HCT116 (cell line): ENCODE results near the gene SPATS2L. TPM values are rescaled to one million over a fixed set of nuclear protein-coding genes. Genes with fewer than 3 reads are reported as not detected.
A peak's percentile ranks its signal among the peaks of the same experiment; 100 is the strongest.

Experiments used
- ATAC-seq: fragments of 200-7000 bp; cut with Tn5 transposase; 2 replicates; pipeline ENCODE4 v1.9.1; 2020; ENCODE audit warnings: mild to moderate bottlenecking, moderate library complexity
- BruUV-seq: library from RNA; stranded (reverse); fragments of 400-500 nt; replicated peaks from 2 replicates; lab custom pipeline; 2021; lab: Mats Ljungman, UMichigan
- CTCF ChIA-PET: fragments of 300-600 bp; sonication (Branson Sonifier 250); formaldehyde crosslinking; loops from one replicate; lab custom pipeline; 2021; ENCODE audit warnings: antibody characterized with exemption; lab: Charles Lee
- POLR2A ChIA-PET: fragments of 300-600, 350-600 bp; sonication (Branson Sonifier 250); formaldehyde crosslinking; loops from one replicate; lab custom pipeline; 2021; ENCODE audit warnings: antibody characterized with exemption; lab: Charles Lee
- RAD21 ChIA-PET, 2 experiments: fragments of 300-600 bp; sonication (Branson Sonifier 250); formaldehyde crosslinking; loops; one replicate each; lab custom pipeline; 2023; ENCODE audit warnings: low total read pairs in 2 of 2; ENCODE audit not compliant: uncharacterized antibody in 2 of 2, unreplicated experiment in 2 of 2, low non-redundant PET in 1 of 2; lab: Charles Lee
- DNase-seq: peaks from one replicate; pipeline ENCODE4 v3.0.0-alpha.2; 2010; ENCODE audit warnings: low read depth, low spot score
- H2AFZ ChIP-seq: fragments of 200-600 bp; shearing (Covaris generic), sonication (generic); 2 replicates; pipeline ENCODE4 v1.6.1; 2017; ENCODE audit warnings: low read depth, mixed run types, mixed read lengths, antibody characterized with exemption, low read length; ENCODE audit not compliant: poor library complexity, severe bottlenecking
- H3K27ac ChIP-seq: 2 replicates; pipeline ENCODE4 v1.5.1; 2012; ENCODE audit warnings: low read depth, low read length
- H3K27me3 ChIP-seq: fragments of 200-600 bp; sonication (generic); 2 replicates; pipeline ENCODE4 v1.6.1; 2016; ENCODE audit warnings: mixed run types, low read length, mixed read lengths; ENCODE audit not compliant: insufficient read depth
- H3K36me3 ChIP-seq, 2 experiments: fragments of 200-500 bp in 1 of 2; fragments of 200-600 bp in 1 of 2; sonication (Bioruptor generic) in 1 of 2; sonication (generic) in 1 of 2; 2 replicates each; pipeline versions ENCODE4 v1.5.1 to v1.6.1; 2014 to 2016; ENCODE audit warnings: low read length in 2 of 2, inconsistent platforms in 1 of 2, mixed read lengths in 1 of 2, mixed run types in 1 of 2; ENCODE audit not compliant: insufficient read depth in 2 of 2, control insufficient read depth in 1 of 2
- H3K4me1 ChIP-seq, 2 experiments: fragments of 200-600 bp in 1 of 2; sonication (generic) in 1 of 2; 2 replicates each; pipeline versions ENCODE4 v1.5.1 to v1.6.1; 2012 to 2017; ENCODE audit warnings: low read length in 2 of 2, inconsistent platforms in 1 of 2, mild to moderate bottlenecking in 1 of 2, mixed read lengths in 1 of 2, mixed run types in 1 of 2, moderate library complexity in 1 of 2; ENCODE audit not compliant: insufficient read depth in 2 of 2, control insufficient read depth in 1 of 2
- H3K4me2 ChIP-seq: fragments of 200-600 bp; sonication (generic); 2 replicates; pipeline ENCODE4 v1.6.1; 2017; ENCODE audit warnings: mixed run types, low read length, mixed read lengths
- H3K4me3 ChIP-seq, 2 experiments: fragments of 200-600 bp in 1 of 2; sonication (generic) in 1 of 2; replicated peaks in 1 of 2; 2 replicates each; pipeline ENCODE4 v1.5.1; 2011 to 2016; ENCODE audit warnings: low read length in 2 of 2, control low read depth in 1 of 2, low read depth in 1 of 2, mild to moderate bottlenecking in 1 of 2, mixed read lengths in 1 of 2, mixed run types in 1 of 2
- H3K79me2 ChIP-seq: fragments of 200-600 bp; sonication (generic); 2 replicates; pipeline ENCODE4 v1.6.1; 2017; ENCODE audit warnings: mild to moderate bottlenecking, mixed run types, low read length, moderate library complexity, mixed read lengths; ENCODE audit not compliant: insufficient read depth
- H3K9ac ChIP-seq: fragments of 200-600 bp; sonication (generic); 2 replicates; pipeline ENCODE4 v1.6.1; 2016; ENCODE audit warnings: low read length, mixed read lengths
- H3K9me2 ChIP-seq: fragments of 200-600 bp; sonication (generic), shearing (Covaris generic); 2 replicates; pipeline ENCODE4 v1.6.1; 2017; ENCODE audit warnings: mixed run types, mild to moderate bottlenecking, moderate library complexity; ENCODE audit not compliant: insufficient read depth
- H3K9me3 ChIP-seq, 2 experiments: fragments of 200-500 bp in 1 of 2; fragments of 200-600 bp in 1 of 2; sonication (Bioruptor generic) in 1 of 2; sonication (generic) in 1 of 2; 2 replicates each; pipeline ENCODE4 v1.6.1; 2014 to 2017; ENCODE audit warnings: low read length in 2 of 2, mixed read lengths in 2 of 2, inconsistent platforms in 1 of 2, low read depth in 1 of 2, mild to moderate bottlenecking in 1 of 2, mixed run types in 1 of 2, moderate library complexity in 1 of 2; ENCODE audit not compliant: control insufficient read depth in 1 of 2, insufficient read depth in 1 of 2
- H4K20me1 ChIP-seq: fragments of 200-600 bp; sonication (generic), shearing (Covaris generic); 2 replicates; pipeline ENCODE4 v1.6.1; 2017; ENCODE audit warnings: mixed run types, mild to moderate bottlenecking, moderate library complexity; ENCODE audit not compliant: insufficient read depth
- EGR1 ChIP-seq: IDR thresholded peaks from 2 replicates; pipeline ENCODE4 v1.6.1; 2012; ENCODE audit warnings: low read depth
- ELF1 ChIP-seq: IDR thresholded peaks from 2 replicates; pipeline ENCODE4 v1.6.1; 2012; ENCODE audit warnings: low read depth, borderline replicate concordance
- EZH2 ChIP-seq: fragments of 200-600 bp; sonication (generic); IDR thresholded peaks from 2 replicates; pipeline ENCODE4 v1.6.1; 2017; ENCODE audit warnings: antibody characterized with exemption, mixed run types
- JUND ChIP-seq: IDR thresholded peaks from 2 replicates; pipeline ENCODE4 v1.6.1; 2012
- MAX ChIP-seq: IDR thresholded peaks from 2 replicates; pipeline ENCODE4 v1.6.1; 2012
- POLR2A ChIP-seq: IDR thresholded peaks from 2 replicates; pipeline ENCODE4 v1.7.0; 2011; ENCODE audit warnings: borderline replicate concordance; ENCODE audit not compliant: insufficient read depth, insufficient read length; ENCODE audit errors: extremely low read depth
- RAD21 ChIP-seq: IDR thresholded peaks from 2 replicates; pipeline ENCODE4 v1.6.1; 2012; ENCODE audit warnings: low read depth, mild to moderate bottlenecking
- REST ChIP-seq: IDR thresholded peaks from 2 replicates; pipeline ENCODE4 v1.6.1; 2012; ENCODE audit warnings: low read depth
- SIN3A ChIP-seq: IDR thresholded peaks from 2 replicates; pipeline ENCODE4 v1.6.1; 2012; ENCODE audit warnings: low read depth
- SRF ChIP-seq: IDR thresholded peaks from 2 replicates; pipeline ENCODE4 v1.6.1; 2012; ENCODE audit warnings: low read depth
- TCF7L2 ChIP-seq: IDR thresholded peaks from 2 replicates; pipeline ENCODE4 v1.7.0; 2011; ENCODE audit warnings: borderline replicate concordance, inconsistent platforms; ENCODE audit not compliant: insufficient read depth, insufficient read length; ENCODE audit errors: extremely low read depth
- YY1 ChIP-seq: IDR thresholded peaks from 2 replicates; pipeline ENCODE4 v1.6.1; 2011; ENCODE audit warnings: low read length, low read depth, moderate library complexity, mild to moderate bottlenecking; ENCODE audit not compliant: insufficient replicate concordance; ENCODE audit errors: extremely low read depth
- ZFX ChIP-seq: fragments of 450-650 bp; IDR thresholded peaks from 2 replicates; pipeline ENCODE4 v1.6.1; 2017
- ZNF274 ChIP-seq: fragments of 200-500 bp; sonication (Bioruptor generic); IDR thresholded peaks from 2 replicates; pipeline ENCODE4 v1.6.1; 2014; ENCODE audit warnings: mild to moderate bottlenecking, low read depth, low read length, inconsistent platforms
- intact Hi-C: fragments of 100-400 bp; cut with micrococcal nuclease; formaldehyde crosslinking; loops from 2 replicates; pipeline ENCODE4 v1.10.0; 2022
- total RNA-seq: library from RNA; stranded (reverse); gene quantifications from one replicate; pipeline ENCODE4 v1.2.1, GENCODE V29; 2021; ENCODE audit not compliant: unreplicated experiment
- TF ChIP-seq, protein P1 (sequence below): IDR thresholded peaks from 2 replicates; pipeline ENCODE4 v1.6.1; 2011; ENCODE audit warnings: mild to moderate bottlenecking, low read length, moderate library complexity; ENCODE audit not compliant: insufficient replicate concordance; ENCODE audit errors: extremely low read depth
- TF ChIP-seq, protein P2 (sequence below): IDR thresholded peaks from 2 replicates; pipeline ENCODE4 v1.6.1; 2012

SPATS2L gene
- total RNA-seq, 1 experiment from 2014 or later, result 87.1 TPM

- CTCF ChIA-PET, result no interaction called here
- Histone ChIP-seq H3K36me3 (no peaks in the 10 kb centered on the region), H3K27me3 (no peaks in the 10 kb centered on the region), H2AFZ (no peak overlapping the region), H3K4me3 (no peak overlapping the region), H3K4me2 (0 out of 2 replicates have a peak overlapping the region, but pooled peaks have one; percentile 54), H3K4me1 (peaks cover 30 to 61% of the 10 kb centered on the region in 2 experiments), H3K79me2 (peaks cover 9% of the 10 kb centered on the region), H3K9ac (no peak overlapping the region), H3K9me2 (no peaks in the 10 kb centered on the region), H3K9me3 (no peaks in the 10 kb centered on the region), H3K27ac (no peak overlapping the region), H4K20me1 (no peaks in the 10 kb centered on the region)
- intact Hi-C loops, result no loop called here
- RAD21 ChIA-PET, result no interaction called here
- no TSS peak for BruUV-seq
- no peak for ATAC-seq
- no peak for DNase-seq
- TF ChIP-seq REST (no peak), EZH2 (no peak), JUND (no peak), TCF7L2 (no peak), ZFX (no peak), MAX (no peak), EGR1 (no peak), ZNF274 (no peak), POLR2A (no peak), SIN3A (no peak), YY1 (no peak), RAD21 (no peak), ELF1 (no peak), SRF (no peak)
- TF ChIP-seq, protein P1, sequence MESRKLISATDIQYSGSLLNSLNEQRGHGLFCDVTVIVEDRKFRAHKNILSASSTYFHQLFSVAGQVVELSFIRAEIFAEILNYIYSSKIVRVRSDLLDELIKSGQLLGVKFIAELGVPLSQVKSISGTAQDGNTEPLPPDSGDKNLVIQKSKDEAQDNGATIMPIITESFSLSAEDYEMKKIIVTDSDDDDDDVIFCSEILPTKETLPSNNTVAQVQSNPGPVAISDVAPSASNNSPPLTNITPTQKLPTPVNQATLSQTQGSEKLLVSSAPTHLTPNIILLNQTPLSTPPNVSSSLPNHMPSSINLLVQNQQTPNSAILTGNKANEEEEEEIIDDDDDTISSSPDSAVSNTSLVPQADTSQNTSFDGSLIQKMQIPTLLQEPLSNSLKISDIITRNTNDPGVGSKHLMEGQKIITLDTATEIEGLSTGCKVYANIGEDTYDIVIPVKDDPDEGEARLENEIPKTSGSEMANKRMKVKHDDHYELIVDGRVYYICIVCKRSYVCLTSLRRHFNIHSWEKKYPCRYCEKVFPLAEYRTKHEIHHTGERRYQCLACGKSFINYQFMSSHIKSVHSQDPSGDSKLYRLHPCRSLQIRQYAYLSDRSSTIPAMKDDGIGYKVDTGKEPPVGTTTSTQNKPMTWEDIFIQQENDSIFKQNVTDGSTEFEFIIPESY, result no peak
- TF ChIP-seq, protein P2, sequence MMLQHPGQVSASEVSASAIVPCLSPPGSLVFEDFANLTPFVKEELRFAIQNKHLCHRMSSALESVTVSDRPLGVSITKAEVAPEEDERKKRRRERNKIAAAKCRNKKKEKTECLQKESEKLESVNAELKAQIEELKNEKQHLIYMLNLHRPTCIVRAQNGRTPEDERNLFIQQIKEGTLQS, result no peak
- POLR2A ChIA-PET, result no interaction called here
These were observed 93.1 kb downstream of the SPATS2L start for GRCh38 chr2:200399636-200400035.
